ENCODE results near the gene RIPK4.
A peak's percentile ranks its signal among the peaks of the same experiment; 100 is the strongest.

The RIPK4 gene

GRCh38 chr21:41766883-41767605, at the start of gene RIPK4:
TSS of gene RIPK4 (minus strand) at chr21:41767052. CDS start at chr21:41767041, 11 bp downstream.
- Histone ChIP-seq H3K36me3 (ENCODE audit: control insufficient read depth in 5 of 5, insufficient read depth in 5 of 5, low read length in 5 of 5) (no peaks in the 10 kb centered on the region), H3K27ac (ENCODE audit: low read depth, low read length) (no peak within 1 kb of the TSS), H3K9me3 (ENCODE audit: control insufficient read depth in 5 of 5, low read length in 5 of 5) (no peaks in the 10 kb centered on the region), H3K9ac (ENCODE audit: low read length in 5 of 5) (no peak within 1 kb of the TSS), H3K4me3 (ENCODE audit: low read depth in 1 of 5, low read length in 5 of 5) (no peak within 1 kb of the TSS), H3K4me1 (ENCODE audit: control insufficient read depth in 5 of 5, insufficient read depth in 5 of 5, low read length in 5 of 5) (peaks cover 0 to 27% (median 20%) of the 10 kb centered on the region in 5 donors), H3K27me3 (ENCODE audit: control insufficient read depth in 5 of 5, insufficient read depth in 4 of 5, low read length in 5 of 5) (peaks cover 58 to 92% (median 84%) of the 10 kb centered on the region in 5 donors)

- H3K36me3 ChIP-seq (ENCODE audit: control insufficient read depth in 5 of 5, insufficient read depth in 5 of 5, low read length in 5 of 5): peaks cover 0 to 56% (median 31%) of the 10 kb centered on the region in 5 donors
- H3K27ac ChIP-seq (ENCODE audit: low read depth, low read length): no peak overlapping the region
- H3K9me3 ChIP-seq (ENCODE audit: control insufficient read depth in 5 of 5, low read length in 5 of 5): no peaks in the 10 kb centered on the region
- H3K4me1 ChIP-seq (ENCODE audit: control insufficient read depth in 5 of 5, insufficient read depth in 5 of 5, low read length in 5 of 5): peaks cover 2 to 10% (median 7%) of the 10 kb centered on the region in 5 donors
- H3K27me3 ChIP-seq (ENCODE audit: control insufficient read depth in 5 of 5, insufficient read depth in 4 of 5, low read length in 5 of 5): no peaks in the 10 kb centered on the region
- no peak overlapping the region for H3K4me3 ChIP-seq (ENCODE audit: low read depth in 1 of 5, low read length in 5 of 5)
- H3K9ac ChIP-seq (ENCODE audit: low read length in 5 of 5): no peak overlapping the region
Measured at GRCh38 chr21:41815652-41816582, 49.1 kb upstream of the RIPK4 start.

- Histone ChIP-seq H3K27me3 (ENCODE audit: control insufficient read depth in 5 of 5, insufficient read depth in 4 of 5, low read length in 5 of 5) (no peaks in the 10 kb centered on the region), H3K9me3 (ENCODE audit: control insufficient read depth in 5 of 5, low read length in 5 of 5) (no peaks in the 10 kb centered on the region), H3K27ac (ENCODE audit: low read depth, low read length) (no peak overlapping the region), H3K4me1 (ENCODE audit: control insufficient read depth in 5 of 5, insufficient read depth in 5 of 5, low read length in 5 of 5) (peaks cover 0 to 10% (median 7%) of the 10 kb centered on the region in 5 donors), H3K36me3 (ENCODE audit: control insufficient read depth in 5 of 5, insufficient read depth in 5 of 5, low read length in 5 of 5) (peaks cover 3 to 65% (median 42%) of the 10 kb centered on the region in 5 donors), H3K9ac (ENCODE audit: low read length in 5 of 5) (no peak overlapping the region), H3K4me3 (ENCODE audit: low read depth in 1 of 5, low read length in 5 of 5) (no peak overlapping the region)
Measured at GRCh38 chr21:41813226-41813625, 46.4 kb upstream of the RIPK4 start.

GRCh38 chr21:41812679-41813078, 45.8 kb upstream of the RIPK4 start:
- peak overlapping the region in 1 of 5 donors; percentile 13 for H3K9ac ChIP-seq (ENCODE audit: low read length in 5 of 5)
- H3K36me3 ChIP-seq (ENCODE audit: control insufficient read depth in 5 of 5, insufficient read depth in 5 of 5, low read length in 5 of 5): peaks cover 3 to 68% (median 46%) of the 10 kb centered on the region in 5 donors
- H3K4me1 ChIP-seq (ENCODE audit: control insufficient read depth in 5 of 5, insufficient read depth in 5 of 5, low read length in 5 of 5): peaks cover 0 to 10% (median 7%) of the 10 kb centered on the region in 5 donors
- no peak overlapping the region for H3K27ac ChIP-seq (ENCODE audit: low read depth, low read length)
- no peaks in the 10 kb centered on the region for H3K9me3 ChIP-seq (ENCODE audit: control insufficient read depth in 5 of 5, low read length in 5 of 5)
- no peaks in the 10 kb centered on the region for H3K27me3 ChIP-seq (ENCODE audit: control insufficient read depth in 5 of 5, insufficient read depth in 4 of 5, low read length in 5 of 5)
- no peak overlapping the region for H3K4me3 ChIP-seq (ENCODE audit: low read depth in 1 of 5, low read length in 5 of 5)

GRCh38 chr21:41810597-41810932, 43.7 kb upstream of the RIPK4 start:
- no peak overlapping the region for H3K27ac ChIP-seq (ENCODE audit: low read depth, low read length)
- no peaks in the 10 kb centered on the region for H3K27me3 ChIP-seq (ENCODE audit: control insufficient read depth in 5 of 5, insufficient read depth in 4 of 5, low read length in 5 of 5)
- H3K4me1 ChIP-seq (ENCODE audit: control insufficient read depth in 5 of 5, insufficient read depth in 5 of 5, low read length in 5 of 5): no peaks in the 10 kb centered on the region
- no peak overlapping the region for H3K4me3 ChIP-seq (ENCODE audit: low read depth in 1 of 5, low read length in 5 of 5)
- no peak overlapping the region for H3K9ac ChIP-seq (ENCODE audit: low read length in 5 of 5)
- H3K9me3 ChIP-seq (ENCODE audit: control insufficient read depth in 5 of 5, low read length in 5 of 5): no peaks in the 10 kb centered on the region
- peaks cover 3 to 64% (median 45%) of the 10 kb centered on the region in 5 donors for H3K36me3 ChIP-seq (ENCODE audit: control insufficient read depth in 5 of 5, insufficient read depth in 5 of 5, low read length in 5 of 5)

GRCh38 chr21:41809891-41810596, 43.2 kb upstream of the RIPK4 start:
- H3K4me1 ChIP-seq (ENCODE audit: control insufficient read depth in 5 of 5, insufficient read depth in 5 of 5, low read length in 5 of 5): no peaks in the 10 kb centered on the region
- H3K36me3 ChIP-seq (ENCODE audit: control insufficient read depth in 5 of 5, insufficient read depth in 5 of 5, low read length in 5 of 5): peaks cover 3 to 59% (median 40%) of the 10 kb centered on the region in 5 donors
- no peaks in the 10 kb centered on the region for H3K9me3 ChIP-seq (ENCODE audit: control insufficient read depth in 5 of 5, low read length in 5 of 5)
- no peak overlapping the region for H3K4me3 ChIP-seq (ENCODE audit: low read depth in 1 of 5, low read length in 5 of 5)
- H3K27ac ChIP-seq (ENCODE audit: low read depth, low read length): no peak overlapping the region
- H3K9ac ChIP-seq (ENCODE audit: low read length in 5 of 5): no peak overlapping the region
- no peaks in the 10 kb centered on the region for H3K27me3 ChIP-seq (ENCODE audit: control insufficient read depth in 5 of 5, insufficient read depth in 4 of 5, low read length in 5 of 5)

- H3K27ac ChIP-seq (ENCODE audit: low read depth, low read length): no peak overlapping the region
- H3K9ac ChIP-seq (ENCODE audit: low read length in 5 of 5): no peak overlapping the region
- no peaks in the 10 kb centered on the region for H3K9me3 ChIP-seq (ENCODE audit: control insufficient read depth in 5 of 5, low read length in 5 of 5)
- no peaks in the 10 kb centered on the region for H3K4me1 ChIP-seq (ENCODE audit: control insufficient read depth in 5 of 5, insufficient read depth in 5 of 5, low read length in 5 of 5)
- no peak overlapping the region for H3K4me3 ChIP-seq (ENCODE audit: low read depth in 1 of 5, low read length in 5 of 5)
- H3K36me3 ChIP-seq (ENCODE audit: control insufficient read depth in 5 of 5, insufficient read depth in 5 of 5, low read length in 5 of 5): peaks cover 3 to 60% (median 36%) of the 10 kb centered on the region in 5 donors
- H3K27me3 ChIP-seq (ENCODE audit: control insufficient read depth in 5 of 5, insufficient read depth in 4 of 5, low read length in 5 of 5): no peaks in the 10 kb centered on the region
Measured at GRCh38 chr21:41808846-41809245, 42.0 kb upstream of the RIPK4 start.

- no peaks in the 10 kb centered on the region for H3K9me3 ChIP-seq (ENCODE audit: control insufficient read depth in 5 of 5, low read length in 5 of 5)
- H3K27me3 ChIP-seq (ENCODE audit: control insufficient read depth in 5 of 5, insufficient read depth in 4 of 5, low read length in 5 of 5): no peaks in the 10 kb centered on the region
- H3K27ac ChIP-seq (ENCODE audit: low read depth, low read length): no peak overlapping the region
- H3K4me3 ChIP-seq (ENCODE audit: low read depth in 1 of 5, low read length in 5 of 5): no peak overlapping the region
- H3K36me3 ChIP-seq (ENCODE audit: control insufficient read depth in 5 of 5, insufficient read depth in 5 of 5, low read length in 5 of 5): peaks cover 3 to 55% (median 30%) of the 10 kb centered on the region in 5 donors
- no peak overlapping the region for H3K9ac ChIP-seq (ENCODE audit: low read length in 5 of 5)
- H3K4me1 ChIP-seq (ENCODE audit: control insufficient read depth in 5 of 5, insufficient read depth in 5 of 5, low read length in 5 of 5): peaks cover 0 to 5% (median 4%) of the 10 kb centered on the region in 5 donors
Measured at GRCh38 chr21:41808094-41808493, 41.2 kb upstream of the RIPK4 start.

GRCh38 chr21:41806773-41807172, 39.9 kb upstream of the RIPK4 start:
- no peak overlapping the region for H3K4me3 ChIP-seq (ENCODE audit: low read depth in 1 of 5, low read length in 5 of 5)
- H3K4me1 ChIP-seq (ENCODE audit: control insufficient read depth in 5 of 5, insufficient read depth in 5 of 5, low read length in 5 of 5): peaks cover 2 to 17% (median 12%) of the 10 kb centered on the region in 5 donors
- H3K27me3 ChIP-seq (ENCODE audit: control insufficient read depth in 5 of 5, insufficient read depth in 4 of 5, low read length in 5 of 5): no peaks in the 10 kb centered on the region
- H3K27ac ChIP-seq (ENCODE audit: low read depth, low read length): no peak overlapping the region
- H3K9ac ChIP-seq (ENCODE audit: low read length in 5 of 5): no peak overlapping the region
- peaks cover 3 to 50% (median 25%) of the 10 kb centered on the region in 5 donors for H3K36me3 ChIP-seq (ENCODE audit: control insufficient read depth in 5 of 5, insufficient read depth in 5 of 5, low read length in 5 of 5)
- no peaks in the 10 kb centered on the region for H3K9me3 ChIP-seq (ENCODE audit: control insufficient read depth in 5 of 5, low read length in 5 of 5)

All from subcutaneous abdominal adipose tissue (tissue), 5 donors.